GM21737 (cell line): ENCODE measurements around the gene CCL5.

Experiments used
- ATAC-seq: cut with Tn5 transposase; IDR thresholded peaks from one replicate; pipeline ENCODE4 v1.9.1; 2021; ENCODE audit warnings: mild to moderate bottlenecking, moderate library complexity; ENCODE audit not compliant: unreplicated experiment

CCL5 gene

GRCh38 chr17:35879773-35880654 lies at the start of gene CCL5:
Gene CCL5, minus strand, starts transcription at chr17:35880360.
- ATAC-seq: peak; percentile 77

GRCh38 chr17:35927714-35928113 lies 47.6 kb upstream of the CCL5 start:
- no peak for ATAC-seq

DNA sequence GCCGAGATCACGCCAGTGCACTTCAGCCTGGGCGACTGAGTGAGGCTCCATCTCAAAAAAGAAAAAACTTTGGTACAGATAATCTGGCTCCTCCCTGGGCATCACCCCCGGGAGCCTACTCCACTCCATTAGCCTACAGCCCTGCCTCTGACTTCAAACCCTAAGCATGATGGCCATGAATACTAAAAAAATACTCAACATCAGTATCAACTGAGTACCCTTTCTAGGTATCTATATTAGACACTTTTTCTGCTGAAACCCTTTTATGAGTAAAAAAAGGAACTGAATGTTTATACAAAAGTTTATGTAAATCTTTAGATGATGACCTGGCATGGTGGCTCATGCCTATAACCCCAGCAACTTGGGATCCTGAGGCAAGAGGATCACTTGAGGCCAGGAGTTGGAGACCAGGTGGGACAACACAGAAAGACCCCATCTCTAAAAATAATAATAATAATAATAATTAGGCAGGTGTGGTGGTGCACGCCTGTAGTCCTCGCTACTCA lies 43.5 kb upstream of the CCL5 start:
- no peak for ATAC-seq

GRCh38 chr17:35920229-35920628 lies 40.1 kb upstream of the CCL5 start:
- ATAC-seq: no peak

DNA sequence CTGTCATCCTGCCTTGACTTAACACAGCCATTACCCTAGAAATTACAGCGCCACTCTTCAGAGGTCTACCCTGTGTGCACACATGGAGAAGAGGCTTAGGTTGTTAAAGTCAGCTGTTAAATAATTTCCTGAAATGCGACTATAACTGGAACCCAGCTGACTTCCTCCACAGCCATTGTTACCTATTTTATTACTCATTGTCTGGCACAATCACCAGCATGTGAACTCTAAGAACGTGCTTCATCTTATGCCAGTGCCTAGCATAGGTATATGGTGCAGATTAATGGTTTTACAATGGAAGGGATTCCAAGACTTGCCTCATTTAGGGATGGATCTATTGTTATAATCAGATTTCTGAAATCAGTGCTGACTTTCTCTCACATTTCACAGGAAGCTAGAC lies 38.5 kb upstream of the CCL5 start:
- no peak for ATAC-seq

GRCh38 chr17:35917519-35918213 lies 37.5 kb upstream of the CCL5 start:
- ATAC-seq: no peak

DNA sequence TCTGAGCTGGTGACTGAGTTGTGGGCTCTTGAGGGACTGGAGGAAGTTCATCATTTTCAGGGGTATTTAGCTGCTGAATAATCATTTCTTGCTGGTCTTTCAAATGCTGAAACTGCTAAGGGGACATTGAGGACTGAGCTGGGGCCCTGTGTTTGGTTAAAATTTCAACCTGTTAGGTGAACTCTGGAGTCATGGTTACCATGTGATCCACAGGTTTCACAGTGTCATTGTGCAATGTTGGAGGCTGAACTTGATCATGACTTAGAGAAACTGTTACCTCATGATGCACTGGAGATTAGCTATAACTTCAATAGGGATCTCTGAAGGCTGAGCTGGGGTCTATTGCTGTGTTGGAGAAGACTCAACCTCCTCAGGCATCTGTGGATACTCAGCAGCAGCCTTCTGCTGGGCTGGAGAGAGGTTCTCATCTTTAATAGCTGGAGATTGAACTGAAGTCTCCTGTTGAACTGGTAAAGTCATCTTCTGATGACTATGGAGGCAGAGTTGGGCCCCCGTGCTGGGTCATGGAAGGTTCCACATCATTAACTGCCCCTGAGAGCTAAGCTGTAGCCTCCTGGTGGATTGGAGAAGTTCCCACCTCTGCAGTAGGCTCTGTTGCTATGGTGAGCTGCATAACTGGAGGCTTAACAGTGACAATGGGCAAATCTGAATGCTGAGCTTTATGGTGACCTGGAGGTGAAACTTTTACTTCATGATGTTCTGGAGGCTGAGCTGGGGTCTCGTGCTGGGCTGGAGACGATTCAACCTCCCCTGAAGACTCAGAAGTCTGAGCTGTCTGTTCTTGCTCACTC lies 35.2 kb upstream of the CCL5 start:
- ATAC-seq: no peak

DNA sequence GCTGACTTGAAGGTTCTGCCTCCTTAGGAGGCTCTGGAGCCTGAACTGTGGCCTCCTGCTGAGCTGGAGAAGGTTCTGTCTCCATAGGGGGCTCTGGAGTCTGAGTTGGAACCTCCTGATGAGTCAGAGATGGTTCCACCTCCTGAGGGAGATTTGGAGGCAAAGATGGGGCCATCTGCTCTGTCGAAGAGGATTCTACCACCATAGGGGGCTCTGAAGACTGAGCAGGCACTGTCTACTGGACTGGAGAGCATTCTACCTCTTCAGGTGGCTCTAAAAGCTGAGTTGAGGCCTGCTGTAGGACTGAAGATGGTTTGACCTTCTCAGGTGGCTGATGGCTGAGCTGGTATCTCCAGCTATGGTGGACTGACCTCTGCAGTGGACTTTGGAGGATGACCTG lies 34.2 kb upstream of the CCL5 start:
- no peak for ATAC-seq

DNA sequence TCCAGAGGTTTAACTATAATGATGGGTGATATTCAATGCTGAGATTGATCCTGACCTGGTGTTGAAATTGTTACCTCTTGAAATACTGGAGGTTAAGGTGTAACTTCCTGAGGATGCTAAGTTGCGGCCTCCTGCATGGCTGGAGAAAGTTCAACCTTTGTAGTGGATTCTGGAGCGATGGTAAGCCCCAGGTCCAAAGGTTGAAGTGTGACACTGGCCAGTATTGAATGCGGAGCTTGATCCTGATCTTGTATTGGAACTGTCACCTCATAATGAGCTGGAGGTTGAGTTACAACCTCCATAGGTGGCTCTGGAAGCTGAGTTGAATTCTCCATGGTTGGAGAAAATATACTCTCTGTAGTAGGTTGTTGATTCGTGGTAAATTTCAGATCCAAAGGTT lies 33.4 kb upstream of the CCL5 start:
- ATAC-seq: no peak

- no peak for ATAC-seq
Observed at GRCh38 chr17:35912942-35913341, 32.8 kb upstream of the CCL5 start.

GRCh38 chr17:35912339-35912912 lies 32.3 kb upstream of the CCL5 start:
- ATAC-seq: no peak

GRCh38 chr17:35909408-35909807 lies 29.2 kb upstream of the CCL5 start:
- no peak for ATAC-seq

DNA sequence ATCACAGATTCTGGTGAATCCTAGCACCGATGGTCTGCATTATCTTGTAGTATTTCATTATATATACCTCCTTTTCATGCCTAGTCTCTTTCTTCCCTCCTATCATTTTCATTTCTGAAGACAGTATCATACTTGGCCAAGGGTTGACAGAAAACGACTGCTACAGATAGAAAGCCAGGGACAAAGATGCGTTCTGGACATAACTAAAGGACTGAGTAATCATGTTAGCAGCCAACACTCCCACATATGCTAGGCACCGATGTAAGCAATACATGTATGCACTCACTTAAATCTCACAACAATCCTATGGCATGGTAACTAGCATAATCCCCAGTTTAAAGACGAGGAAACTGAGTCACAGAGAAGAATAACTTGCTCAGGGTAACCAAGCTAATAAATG lies 27.5 kb upstream of the CCL5 start:
- ATAC-seq: no peak

- no peak for ATAC-seq
Observed at GRCh38 chr17:35906926-35907637, 26.9 kb upstream of the CCL5 start.

DNA sequence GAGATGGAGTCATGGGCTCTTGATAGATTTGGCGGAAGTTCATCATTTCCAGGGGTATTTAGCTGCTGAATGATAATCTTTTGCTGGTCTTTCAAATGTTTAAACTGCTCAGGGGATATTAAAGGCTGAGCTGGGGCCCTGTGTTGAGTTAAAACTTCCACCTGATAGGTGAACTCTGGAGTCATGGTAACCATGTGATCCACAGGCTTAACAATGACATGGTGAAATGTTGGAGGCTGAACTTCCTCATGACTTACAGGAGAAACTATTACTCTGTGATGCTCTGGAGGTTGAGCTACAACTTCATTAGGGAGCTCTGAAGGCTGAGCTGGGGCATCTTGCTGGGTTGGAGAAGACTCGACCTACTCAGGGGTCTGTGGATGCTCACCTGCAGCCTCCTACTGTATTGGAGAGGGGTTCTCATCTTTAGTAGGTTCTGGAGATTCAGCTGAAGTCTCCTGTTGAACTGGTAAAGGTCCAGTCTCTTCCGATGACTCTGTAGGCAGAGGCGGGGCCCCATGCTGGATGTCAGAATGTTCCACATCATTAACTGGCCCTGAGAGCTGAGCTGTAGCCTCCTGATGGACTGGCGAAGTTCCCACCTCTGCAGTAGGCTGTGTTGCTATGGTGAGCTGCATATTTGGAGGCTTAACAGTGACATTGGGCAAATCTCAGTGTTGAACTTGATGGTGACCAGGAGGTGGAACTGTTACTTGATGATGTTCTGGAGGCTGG lies 26.2 kb upstream of the CCL5 start:
- ATAC-seq: no peak

- ATAC-seq: no peak
Observed at GRCh38 chr17:35903451-35903850, 23.3 kb upstream of the CCL5 start.

DNA sequence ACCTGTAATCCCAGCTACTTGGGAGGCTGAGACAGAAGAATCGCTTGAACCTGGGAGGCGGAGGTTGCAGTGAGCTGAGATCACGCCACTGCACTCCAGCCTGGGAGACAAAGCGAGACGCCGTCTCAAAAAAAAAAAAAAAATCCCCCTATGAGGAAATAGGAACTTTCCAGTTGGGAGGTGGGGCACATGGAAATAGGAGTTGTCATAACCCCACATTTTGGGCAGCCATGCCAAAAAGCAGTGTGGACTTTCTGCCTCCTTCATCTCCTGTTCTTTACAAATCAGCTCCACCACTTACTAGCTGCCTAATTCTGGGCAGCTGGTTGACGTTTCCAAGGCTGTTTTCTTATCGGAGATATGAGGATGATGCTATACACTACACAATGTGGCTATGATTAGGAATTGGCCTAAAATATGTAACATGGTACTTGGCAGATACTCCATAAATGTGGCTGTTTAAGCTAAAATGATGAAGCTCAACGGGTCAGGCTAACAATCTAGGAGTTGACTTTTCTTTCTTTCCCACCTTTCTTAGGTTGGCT lies 21.5 kb upstream of the CCL5 start:
- ATAC-seq: no peak

DNA sequence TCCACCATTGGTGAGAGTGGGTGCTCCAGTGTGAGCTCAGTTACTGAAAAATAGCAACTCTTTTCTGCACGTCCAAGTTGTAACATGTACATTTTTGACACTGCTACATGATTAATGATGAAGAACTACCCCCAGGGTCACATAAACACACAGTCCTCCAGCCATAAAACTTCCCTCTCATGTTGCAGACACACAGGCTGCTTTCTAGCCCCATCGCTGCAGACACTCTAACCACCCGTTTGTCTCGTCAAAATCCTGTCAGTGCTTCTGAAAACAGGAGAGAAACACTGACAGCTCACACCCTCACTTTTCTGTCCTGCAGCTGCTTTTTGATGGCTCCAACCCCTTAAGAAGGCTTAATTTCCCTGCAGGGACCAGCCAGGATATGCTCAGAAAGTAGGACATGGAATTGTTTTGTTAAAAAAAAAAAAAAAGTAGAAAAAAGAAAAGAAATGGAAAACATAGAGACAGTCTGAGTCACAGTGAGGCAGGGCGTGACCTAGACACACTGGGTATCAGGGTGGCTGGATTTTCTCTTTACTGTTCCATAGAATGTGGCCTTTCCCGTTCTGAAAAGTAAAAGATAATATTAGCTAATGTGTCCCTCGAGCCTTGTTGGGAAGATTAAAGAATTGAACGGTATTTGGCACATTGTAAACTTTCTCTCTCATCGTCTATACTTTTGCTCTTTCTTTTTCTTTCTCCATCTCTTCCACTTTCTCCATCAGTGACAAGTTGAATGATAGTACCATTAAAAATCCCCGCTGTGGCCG lies 20.7 kb upstream of the CCL5 start:
- no peak for ATAC-seq

- no peak for ATAC-seq
Observed at GRCh38 chr17:35900280-35900679, 20.1 kb upstream of the CCL5 start.
